ENCODE data around the gene CTNNA3.
"Not testable (repeated sequence)": the region's sequence is repeated elsewhere in the genome, so short reads cannot be mapped to it uniquely, and the experiment has no call there.

CTNNA3 gene

DNA sequence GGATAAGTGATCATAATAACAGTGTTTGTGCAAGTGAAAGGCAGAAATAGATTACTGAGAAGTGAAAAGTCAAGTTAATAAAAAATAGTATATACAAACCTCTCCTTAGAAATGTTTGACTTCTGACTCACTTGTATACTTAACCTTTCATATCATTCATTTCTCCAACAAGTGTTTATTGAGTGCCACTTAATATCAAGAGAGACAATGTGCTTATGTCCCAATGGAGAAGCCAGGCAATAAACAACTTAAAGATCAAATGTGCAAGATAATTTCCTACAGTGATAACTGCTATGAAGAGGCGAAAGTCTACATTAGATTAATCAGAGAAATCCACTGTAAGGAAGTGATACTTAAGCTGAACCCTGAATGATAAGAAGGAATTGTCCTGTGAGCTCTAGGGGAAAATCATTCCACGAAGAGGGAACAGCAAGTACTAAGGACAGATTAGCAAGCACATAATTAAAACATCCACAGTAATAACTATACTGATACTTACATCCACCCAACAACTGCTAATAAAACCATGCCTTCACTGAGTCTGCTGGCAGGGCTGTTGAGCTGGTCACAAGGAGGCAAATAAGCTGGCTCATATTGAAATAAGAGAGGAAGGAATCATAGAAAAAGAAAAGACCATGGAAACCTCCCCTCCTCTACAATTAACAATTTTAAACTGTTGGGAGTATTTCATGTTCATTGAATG, 203.5 kb downstream of the CTNNA3 start:
- no peak for DNase-seq

DNA sequence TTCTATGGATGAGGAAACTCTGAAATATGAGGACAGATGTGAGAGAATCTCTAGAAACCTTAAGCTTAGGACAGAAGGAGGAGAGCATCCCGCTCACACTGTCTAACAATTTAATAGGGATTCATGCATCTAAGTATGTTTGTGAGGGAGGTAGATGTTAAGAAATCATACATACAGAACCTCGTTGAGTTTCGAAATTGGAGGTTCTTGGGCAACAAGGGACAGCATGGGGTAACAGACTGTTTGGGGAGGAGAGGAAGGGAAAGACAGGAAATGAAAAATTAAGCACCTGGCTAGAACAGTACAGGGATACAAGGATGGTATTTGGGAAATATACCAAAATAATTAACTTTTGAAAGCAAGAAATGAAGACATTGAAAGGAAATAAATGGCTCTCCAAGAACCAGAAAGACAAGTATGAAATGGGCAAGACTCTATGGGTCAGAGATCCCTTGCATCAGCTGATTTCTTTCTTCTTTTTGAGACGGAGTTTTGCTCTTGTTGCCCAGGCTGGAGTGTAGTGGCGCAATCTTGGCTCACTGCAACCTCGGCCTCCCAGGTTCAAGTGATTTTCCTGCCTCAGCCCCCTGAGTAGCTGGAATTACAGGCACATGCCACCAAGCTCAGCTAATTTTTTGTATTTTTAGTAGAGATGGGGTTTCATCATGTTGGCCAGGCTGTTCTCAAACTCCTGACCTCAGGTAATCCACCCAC, 207.9 kb downstream of the CTNNA3 start:
- DNase-seq = no peak

DNA sequence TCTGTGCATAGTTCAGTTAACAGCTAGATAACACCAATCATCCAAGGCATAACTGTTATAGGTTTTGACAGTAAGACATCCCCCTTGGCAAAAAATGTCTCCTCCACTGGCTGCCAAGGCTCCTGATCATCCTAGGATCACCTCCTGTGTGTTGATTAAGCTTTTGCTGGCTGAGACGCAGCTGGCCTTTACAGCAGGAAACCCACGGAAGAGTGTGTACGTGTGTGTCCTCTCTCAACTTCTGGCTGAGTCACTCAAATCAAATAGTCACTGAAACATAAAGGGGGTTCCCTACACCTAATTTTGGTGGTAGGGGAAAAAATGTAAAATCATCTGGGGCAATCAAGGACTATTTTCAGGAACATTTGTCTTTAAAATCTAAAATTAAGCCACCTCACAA, 208.8 kb downstream of the CTNNA3 start:
- no peak for DNase-seq

DNA sequence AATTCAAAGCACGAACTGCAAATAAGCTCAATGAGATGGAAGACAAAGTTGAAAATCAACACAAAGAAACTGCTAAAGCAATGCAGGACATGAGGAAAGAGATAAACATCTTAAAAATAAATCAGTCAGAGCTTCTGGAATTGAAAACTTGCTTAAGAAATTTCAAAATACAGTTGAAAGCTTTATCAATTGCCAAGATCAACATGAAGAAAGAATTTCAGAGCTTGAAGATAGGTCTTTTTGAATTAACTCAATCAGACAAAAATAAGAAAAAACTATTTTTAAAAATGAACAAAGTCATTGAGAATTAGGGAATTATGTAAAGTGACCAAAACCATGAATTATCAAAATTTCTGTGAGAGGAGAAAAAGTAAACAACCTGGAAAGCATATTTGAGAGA, 218.1 kb downstream of the CTNNA3 start:
- no peak for DNase-seq

DNA sequence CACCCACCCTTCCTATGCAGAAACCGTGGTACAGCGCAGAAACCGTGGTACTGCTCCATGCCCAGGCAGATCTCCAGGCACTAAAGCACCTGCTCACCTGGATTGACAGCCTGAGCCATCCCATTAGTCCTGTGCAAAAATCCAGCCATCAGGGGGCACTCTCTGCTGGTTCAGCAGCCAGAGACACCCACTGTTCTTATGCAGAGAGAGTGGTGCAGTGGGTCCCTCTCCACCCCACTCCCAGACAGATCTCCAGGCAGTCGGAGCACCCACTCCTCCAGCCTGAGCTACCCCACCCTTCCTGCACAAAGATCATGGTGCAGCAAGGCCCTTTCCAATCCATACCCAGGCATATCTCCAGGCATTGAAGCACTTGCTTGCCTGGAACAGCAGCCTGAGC, 219.8 kb downstream of the CTNNA3 start:
- no peak for DNase-seq

DNA sequence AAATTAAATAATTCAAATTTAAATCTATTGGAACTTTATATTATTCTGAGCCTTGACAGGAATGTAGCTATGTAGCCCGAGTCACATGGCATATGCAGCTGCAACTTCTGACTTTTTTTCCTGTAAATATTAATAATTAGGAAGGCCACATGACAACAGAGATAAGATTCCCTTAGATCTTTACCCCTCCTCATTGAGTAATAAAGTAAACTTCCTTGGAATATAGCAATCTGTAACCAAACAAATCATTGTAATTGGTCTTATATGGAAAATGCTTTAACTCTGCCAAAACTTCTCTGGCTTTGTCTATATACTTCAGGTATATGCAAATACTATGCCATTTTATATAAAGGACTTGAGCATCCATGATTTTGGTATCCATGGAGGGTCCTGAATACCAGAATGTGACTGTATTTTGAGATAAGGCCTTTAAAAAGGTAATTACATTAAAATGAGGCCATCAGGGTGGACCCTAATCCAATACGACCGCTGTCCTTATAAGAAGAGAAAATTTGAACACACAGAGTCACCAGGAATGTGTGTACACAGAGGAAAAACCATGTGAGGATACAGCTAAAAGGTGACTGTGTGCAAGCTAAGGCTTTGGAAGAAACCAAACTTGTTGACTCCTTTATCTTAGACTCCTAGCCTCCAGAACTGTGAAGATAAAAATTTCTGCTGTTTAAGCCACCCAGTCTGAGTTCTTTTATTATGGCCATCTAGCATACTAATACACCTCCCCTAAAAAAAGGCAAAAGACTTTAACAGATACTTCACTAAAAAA, 222.0 kb downstream of the CTNNA3 start:
- DNase-seq = no peak

DNA sequence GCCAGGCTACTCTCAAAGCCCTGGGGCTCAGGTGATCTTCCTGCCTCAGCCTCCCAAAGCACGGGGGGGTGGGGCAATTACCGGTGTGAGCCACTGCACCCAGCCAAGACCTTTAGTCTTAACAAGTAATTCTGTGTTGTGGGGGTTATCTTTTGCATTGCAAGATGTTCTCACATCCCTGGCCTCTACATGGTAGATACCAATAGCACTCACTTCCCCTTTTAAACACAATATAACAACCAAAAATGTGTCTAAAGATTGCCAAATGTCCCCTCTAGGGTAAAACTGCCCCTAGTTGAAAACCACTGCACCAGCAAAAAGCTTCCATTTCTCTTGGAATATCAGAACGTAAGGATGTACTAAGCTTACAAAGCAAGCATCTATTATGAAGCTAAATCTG, 225.0 kb downstream of the CTNNA3 start:
- no peak for DNase-seq

DNA sequence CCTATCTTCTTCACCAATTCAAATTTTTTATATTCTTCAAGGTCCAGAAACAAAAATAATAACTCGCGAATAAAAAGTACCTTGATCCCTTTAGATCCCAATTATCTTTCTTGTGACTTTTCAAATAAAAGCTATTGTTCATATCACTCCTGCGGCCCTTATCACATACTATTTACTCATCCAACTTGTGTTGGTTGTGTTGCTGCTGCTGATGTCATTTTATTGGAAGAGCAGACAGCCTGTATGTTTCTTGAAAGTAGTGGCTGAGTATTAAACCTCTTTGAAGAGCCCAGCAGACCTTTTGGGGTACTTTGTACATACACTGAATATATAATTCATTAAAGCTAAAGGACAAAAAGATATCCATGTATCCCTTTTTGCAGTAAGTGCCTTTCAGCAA, 231.7 kb downstream of the CTNNA3 start:
- DNase-seq = no peak

DNA sequence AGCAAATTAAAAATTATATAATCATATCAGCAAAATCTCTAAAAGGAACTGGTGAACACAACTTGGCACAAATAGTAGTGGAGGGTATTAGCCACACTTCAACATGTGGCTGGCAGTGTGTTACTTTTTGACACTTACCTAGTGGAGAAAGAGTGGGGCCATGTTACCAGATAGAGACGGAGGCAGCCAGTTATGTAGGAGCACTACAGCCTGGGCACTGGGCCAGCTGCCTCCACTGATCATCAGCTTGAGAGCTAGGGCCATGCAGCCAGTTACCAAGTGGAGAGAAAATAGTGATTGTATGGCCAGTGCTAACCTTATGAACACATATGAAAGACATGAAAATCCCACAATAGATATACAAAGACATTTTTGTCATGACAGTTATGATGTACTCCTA, 243.1 kb downstream of the CTNNA3 start:
- no peak for DNase-seq

DNA sequence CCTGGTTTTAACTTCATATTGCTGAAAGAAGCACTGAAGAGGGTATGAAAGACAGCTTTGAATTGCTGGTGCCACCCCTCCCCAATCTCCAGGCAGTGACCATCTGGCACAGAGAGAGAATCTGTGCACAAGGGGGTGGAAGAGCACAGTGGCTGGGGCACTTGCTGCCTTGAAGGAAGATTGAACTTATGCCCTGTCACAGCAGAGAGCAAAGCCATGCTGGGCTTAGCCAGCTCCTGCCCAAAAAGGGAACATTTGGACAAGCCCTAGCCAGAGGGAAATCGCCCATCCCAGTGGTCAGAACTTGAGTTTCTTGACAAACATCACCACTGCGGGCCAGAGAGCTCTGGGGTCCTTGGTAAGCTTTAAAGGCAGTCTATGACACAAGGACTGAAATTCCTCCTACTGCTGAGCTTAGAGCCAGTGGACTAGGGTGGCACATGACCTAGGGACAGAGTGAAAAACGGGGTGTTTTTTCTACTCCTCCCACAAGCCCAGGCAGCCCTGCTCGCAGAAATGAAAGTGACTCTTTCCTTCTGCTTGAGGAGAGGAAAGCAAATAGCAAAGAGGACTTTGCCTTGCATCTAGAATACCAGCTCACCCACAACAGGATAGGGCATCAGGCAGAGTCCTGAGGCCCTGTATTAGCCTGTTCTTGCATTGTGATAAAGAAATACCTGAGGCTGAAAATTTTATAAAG, 257.2 kb downstream of the CTNNA3 start:
- no peak for DNase-seq

DNA sequence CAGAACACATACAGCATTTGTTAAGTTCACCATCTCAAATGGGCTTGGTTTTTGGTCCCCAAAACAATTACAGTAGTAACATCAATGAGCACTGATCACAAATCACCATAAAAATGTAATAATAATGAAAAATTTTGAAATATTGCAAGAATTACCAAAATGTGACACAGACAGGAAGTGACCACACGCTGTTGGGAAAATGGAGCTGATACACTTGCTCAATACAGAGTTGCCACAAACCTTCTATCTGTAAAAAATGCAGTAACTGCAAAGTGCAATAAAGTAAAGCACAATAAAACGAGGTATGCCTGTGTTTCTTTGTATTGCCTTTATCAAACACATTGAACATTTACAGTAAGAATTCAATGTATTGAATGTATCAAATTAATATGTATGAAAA, 262.7 kb downstream of the CTNNA3 start:
- no peak for DNase-seq

DNA sequence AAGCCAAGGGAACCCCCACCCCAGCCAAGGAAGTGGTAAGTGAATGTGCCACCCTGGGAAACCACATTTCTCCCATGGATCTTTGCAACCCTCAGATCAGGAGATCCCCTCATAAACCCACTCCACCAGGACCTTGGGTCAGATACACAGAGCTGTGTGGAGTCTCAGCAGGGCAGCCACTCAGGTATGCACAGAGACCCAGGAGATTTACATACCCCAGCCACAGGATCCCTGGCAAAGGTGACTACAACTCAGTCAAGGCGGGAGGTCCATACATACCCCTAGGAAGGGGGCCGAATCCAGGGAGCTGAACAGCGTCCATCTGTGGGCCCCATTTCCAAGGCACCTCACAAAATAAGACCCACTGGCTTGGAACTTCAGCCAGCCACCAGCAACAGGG, 293.4 kb downstream of the CTNNA3 start:
- DNase-seq = no peak

DNA sequence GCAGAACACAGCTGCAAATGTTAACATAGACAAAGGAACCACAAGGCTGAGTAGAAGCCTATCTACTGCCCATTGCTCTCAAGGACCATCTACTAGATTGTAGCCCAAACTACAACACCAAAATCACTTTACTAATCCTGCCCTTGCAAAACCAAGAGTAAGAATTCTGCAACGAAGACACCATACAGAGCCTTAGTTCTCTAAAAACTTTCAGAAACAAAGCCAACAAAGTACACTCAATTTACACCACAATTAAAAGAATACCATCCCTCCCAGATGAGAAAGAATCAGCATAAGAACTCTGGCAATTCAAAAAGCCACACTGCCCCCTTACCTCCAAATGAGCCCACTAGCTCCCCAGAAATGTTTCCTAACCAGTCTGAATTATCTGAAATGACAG, 294.3 kb downstream of the CTNNA3 start:
- no peak for DNase-seq

DNA sequence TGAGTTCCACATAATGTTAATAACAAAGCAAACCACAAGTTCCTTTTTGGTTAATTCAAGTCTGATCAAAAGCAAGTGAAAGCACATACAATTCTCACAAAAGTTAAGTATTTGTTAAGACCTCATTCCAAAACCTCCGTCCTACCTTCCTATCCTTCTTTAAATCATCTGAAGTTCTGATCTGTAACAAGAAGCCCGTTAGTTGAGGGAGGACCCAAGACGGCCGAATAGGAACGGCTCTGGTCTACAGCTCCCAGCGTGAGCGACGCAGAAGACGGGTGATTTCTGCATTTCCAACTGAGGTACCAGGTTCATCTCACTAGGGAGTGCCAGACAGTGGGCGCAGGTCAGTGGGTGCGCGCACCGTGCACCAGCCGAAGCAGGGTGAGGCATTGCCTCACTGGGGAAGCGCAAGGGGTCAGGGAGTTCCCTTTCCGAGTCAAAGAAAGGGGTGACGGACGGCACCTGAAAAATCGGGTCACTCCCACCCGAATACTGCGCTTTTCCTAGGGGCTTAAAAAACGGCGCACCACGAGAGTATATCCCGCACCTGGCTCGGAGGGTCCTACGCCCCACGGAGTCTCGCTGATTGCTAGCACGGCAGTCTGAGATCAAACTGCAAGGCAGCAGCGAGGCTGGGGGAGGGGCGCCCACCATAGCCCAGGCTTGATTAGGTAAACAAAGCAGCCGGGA, 309.0 kb downstream of the CTNNA3 start:
- not testable (repeated sequence) for DNase-seq

DNA sequence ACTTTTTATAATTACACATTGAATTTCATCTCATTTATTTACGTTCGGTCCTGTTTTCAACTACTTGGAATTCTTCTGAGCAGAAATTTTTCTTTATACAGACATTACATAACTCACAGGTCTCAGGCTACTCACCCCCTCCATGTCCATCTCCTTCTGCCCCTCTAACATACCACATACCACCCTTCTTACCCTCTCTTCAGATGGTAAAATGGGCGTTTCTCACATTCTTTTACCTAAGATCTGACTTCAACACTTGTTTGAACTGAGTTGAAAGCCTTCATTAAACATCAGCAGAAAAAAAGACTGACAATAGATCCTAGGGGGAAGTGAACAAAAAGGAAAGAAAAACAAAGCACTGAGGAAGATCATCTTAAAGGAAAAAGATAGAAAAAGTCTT, 309.7 kb downstream of the CTNNA3 start:
- no peak for DNase-seq

DNA sequence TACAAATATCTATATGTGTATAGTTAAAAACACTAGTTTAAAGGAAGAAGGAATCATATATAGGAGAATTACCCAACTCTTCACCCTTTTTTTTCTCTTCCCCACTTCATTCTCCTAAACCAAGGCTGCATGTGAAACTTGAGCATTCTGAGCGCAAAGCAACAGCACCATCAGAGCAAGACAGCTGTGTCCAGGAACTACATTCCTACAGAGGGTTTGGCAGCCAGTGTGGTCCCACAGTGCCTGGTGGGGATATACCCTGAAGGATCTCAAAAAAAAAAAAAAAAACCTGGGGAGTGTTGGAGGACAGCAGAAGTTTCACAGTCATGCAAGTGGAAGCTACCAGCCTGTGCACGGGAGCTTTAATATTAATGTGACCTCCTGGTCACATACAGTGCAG, 310.4 kb downstream of the CTNNA3 start:
- no peak for DNase-seq

DNA sequence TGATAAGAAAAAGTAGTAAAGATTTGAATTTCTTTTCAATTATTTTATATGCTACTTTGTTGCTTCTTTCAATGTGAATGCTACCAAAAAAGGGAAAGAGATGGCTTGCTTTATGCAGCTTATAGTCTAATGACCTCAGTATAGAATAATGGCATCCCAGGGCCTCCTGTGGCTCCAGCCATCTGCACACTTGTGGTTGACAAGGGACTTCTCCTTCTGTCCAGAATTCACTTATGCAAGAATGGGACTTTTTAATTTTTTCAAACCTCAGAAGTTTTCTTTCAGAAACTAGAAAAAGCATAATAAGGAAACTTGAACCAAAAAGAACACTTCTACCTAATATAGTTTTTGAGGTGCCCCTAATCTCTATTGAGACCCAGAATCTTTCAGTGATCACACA, 310.9 kb downstream of the CTNNA3 start:
- DNase-seq = no peak

DNA sequence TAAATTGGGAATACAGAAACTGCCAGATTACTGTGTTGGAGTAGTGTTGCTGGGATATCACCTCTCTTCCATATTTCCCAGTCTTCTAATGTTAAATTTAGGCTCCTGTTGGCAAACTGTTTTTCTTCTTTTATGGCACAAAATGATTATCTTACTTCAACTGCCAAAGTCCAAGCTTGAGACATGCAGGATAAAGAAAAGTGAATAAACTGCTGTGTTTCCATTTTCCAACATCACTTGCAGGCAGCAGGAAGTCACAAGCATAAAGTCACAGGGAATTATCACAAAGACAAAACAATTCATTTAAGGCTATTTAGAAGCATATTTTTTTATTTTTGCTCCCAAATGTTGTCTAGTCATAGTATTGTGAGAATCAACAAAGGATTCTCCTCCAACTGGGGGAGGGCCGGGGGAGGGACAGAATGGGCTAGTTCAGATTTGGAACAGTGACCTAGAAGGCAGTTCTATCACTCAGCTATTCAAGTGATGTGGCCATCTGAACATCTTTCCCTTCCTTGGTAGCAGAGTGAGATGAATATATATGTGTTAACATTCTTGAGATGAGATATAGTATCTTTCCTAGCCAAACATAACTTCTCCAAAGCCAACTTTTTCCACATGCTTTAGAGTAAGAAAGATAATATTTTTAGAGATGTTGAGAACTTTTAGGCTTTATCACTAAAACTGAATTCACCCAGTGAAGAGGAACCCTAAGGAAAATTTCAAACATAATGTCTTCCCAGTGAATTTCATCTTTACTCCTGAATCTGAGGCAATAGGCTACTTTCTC, 364.7 kb downstream of the CTNNA3 start:
- DNase-seq = no peak

DNA sequence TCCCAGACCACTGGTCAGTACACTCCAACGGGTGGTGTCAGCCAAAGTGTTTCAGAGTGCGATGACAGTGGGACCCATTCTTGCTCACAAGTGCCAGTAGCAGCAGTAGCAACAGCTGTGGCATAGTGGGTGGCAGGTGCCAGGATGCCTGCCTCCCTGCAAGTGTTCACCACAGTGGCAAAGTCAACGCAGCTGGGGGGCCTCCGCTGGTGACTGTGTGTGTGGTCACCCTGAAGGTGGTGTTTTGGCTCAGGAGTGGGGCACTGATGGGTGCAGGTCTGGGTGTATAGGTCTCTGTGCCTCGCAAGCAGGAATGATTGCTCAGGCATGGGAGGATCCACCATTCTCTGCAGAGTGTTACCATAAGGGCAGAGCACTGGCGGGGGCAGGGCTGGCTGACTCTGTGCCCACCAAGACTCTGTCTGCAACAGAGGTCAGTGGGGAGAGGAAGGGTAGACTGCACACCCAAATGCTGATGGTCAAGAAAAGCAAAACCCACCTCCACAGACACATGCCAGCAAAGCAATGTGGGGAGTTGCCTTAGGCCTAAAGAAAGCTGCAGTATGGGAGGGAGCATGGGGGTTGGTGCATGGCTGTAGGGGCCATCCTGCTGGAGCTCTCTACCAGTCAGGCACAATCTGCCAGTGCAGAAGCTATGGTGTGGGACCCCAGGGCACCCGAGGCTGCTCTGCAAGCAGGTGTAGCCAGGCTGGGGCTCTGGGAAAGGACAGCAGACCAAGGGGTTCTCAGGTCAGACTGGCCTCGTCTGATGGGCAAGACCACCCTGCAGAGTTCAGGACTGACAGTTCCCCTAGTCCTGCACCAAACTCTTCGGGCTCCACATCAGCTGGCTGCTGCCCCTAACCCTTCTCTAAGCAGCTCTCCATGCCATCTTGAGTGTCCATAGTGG, 368.1 kb downstream of the CTNNA3 start:
- DNase-seq = no peak

DNA sequence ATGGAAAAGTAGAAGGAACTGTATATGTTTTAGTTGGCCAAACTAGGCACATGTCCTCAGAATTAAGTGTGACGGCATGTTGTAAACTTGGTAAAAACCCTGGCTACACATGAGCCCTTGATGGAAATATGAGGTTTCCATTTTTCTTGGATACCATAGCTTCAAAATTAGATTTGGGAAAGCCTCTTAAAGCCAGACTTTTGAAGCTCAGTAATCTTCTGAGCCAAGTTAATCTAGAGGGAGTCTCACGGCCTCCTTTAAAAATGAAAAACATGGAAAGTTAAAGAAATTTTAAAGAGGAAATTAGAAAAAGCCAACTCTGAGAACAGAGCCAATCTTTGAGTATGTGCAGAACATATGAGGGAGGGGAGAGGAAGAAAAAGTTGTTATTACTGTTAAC, 376.0 kb downstream of the CTNNA3 start:
- no peak for DNase-seq

DNA sequence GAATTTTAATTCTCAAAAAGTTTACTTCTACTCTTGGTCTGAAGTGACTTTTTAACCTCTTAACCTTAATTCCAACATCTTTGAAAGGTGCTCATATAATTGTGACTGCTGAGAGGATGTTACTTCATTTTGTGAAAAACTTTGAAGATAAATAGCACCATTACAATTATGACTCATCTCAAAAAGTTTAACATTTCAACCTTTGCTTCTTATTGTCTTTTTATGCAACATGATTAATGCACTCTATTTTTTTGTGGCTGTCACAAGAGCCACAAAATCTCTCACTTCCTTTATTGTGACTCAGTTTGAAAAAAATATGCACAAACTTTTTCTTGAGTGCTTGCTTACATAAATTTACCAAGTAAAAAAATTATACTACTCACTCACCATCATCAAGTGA, 387.1 kb downstream of the CTNNA3 start:
- no peak for DNase-seq
